ENCODE measurements around the gene TSEN2. TPM values are rescaled to one million over a fixed set of nuclear protein-coding genes. Genes with fewer than 3 reads are reported as not detected.
"Not testable (repeated sequence)": the region's sequence is repeated elsewhere in the genome, so short reads cannot be mapped to it uniquely, and the experiment has no call there.

The TSEN2 gene
- total RNA-seq, 1 experiment from 2014 or later = 35.5 TPM

GRCh38 chr3:12447075-12447474 lies 37.2 kb upstream of the TSEN2 start:
- Histone ChIP-seq H3K4me3 (replicated peaks in 1 of 2; ENCODE audit: low read depth in 1 of 2, low read length in 2 of 2) (no peak overlapping the region), H4K20me1 (ENCODE audit: insufficient read depth) (no peaks in the 10 kb centered on the region), H3K9me2 (ENCODE audit: insufficient read depth) (no peaks in the 10 kb centered on the region), H3K36me3 (ENCODE audit: control insufficient read depth in 1 of 2, insufficient read depth in 2 of 2, low read length in 2 of 2) (no peaks in the 10 kb centered on the region), H3K9ac (ENCODE audit: low read length) (no peak overlapping the region), H2AFZ (ENCODE audit: low read depth, low read length, poor library complexity, severe bottlenecking) (no peak overlapping the region), H3K79me2 (ENCODE audit: insufficient read depth, low read length) (no peaks in the 10 kb centered on the region), H3K27me3 (ENCODE audit: insufficient read depth, low read length) (no peaks in the 10 kb centered on the region), H3K4me2 (ENCODE audit: low read length) (no peak overlapping the region), H3K4me1 (ENCODE audit: control insufficient read depth in 1 of 2, insufficient read depth in 2 of 2, low read length in 2 of 2) (peaks cover 30 to 61% of the 10 kb centered on the region in 2 experiments), H3K9me3 (ENCODE audit: control insufficient read depth in 1 of 2, insufficient read depth in 1 of 2, low read depth in 1 of 2, low read length in 2 of 2) (no peaks in the 10 kb centered on the region), H3K27ac (ENCODE audit: low read depth, low read length) (no peak overlapping the region)
- ChIA-PET CTCF (no interaction called here), RAD21 (ENCODE audit: low non-redundant PET in 1 of 2, low total read pairs in 2 of 2, uncharacterized antibody in 2 of 2, unreplicated experiment in 2 of 2) (no interaction called here), POLR2A (no interaction called here)
- intact Hi-C loops (cut with micrococcal nuclease) = no loop called here
- ATAC-seq = no peak
- TF ChIP-seq YY1 (IDR thresholded peaks at IDR 0.05; ENCODE audit: extremely low read depth, insufficient replicate concordance, low read depth, low read length) (no peak), ZBTB33 (IDR thresholded peaks at IDR 0.05; ENCODE audit: extremely low read depth, insufficient replicate concordance, low read length) (no peak), JUND (IDR thresholded peaks at IDR 0.05) (no peak)
- DNase-seq (ENCODE audit: low read depth, low spot score) = no peak
- BruUV-seq (replicated peaks) = no TSS peak

GRCh38 chr3:12448404-12449202 lies 35.7 kb upstream of the TSEN2 start:
- intact Hi-C loops (cut with micrococcal nuclease); H3K4me2 ChIP-seq (ENCODE audit: low read length): not testable (repeated sequence)

More at GRCh38 chr3:12448404-12449202, 35.7 kb upstream of the TSEN2 start:
- H3K9me2 ChIP-seq (ENCODE audit: insufficient read depth); H3K27ac ChIP-seq (ENCODE audit: low read depth, low read length); ATAC-seq; H3K9me3 ChIP-seq (ENCODE audit: control insufficient read depth in 1 of 2, insufficient read depth in 1 of 2, low read depth in 1 of 2, low read length in 2 of 2); H3K27me3 ChIP-seq (ENCODE audit: insufficient read depth, low read length); H2AFZ ChIP-seq (ENCODE audit: low read depth, low read length, poor library complexity, severe bottlenecking); H3K36me3 ChIP-seq (ENCODE audit: control insufficient read depth in 1 of 2, insufficient read depth in 2 of 2, low read length in 2 of 2); BruUV-seq (replicated peaks); H3K9ac ChIP-seq (ENCODE audit: low read length); DNase-seq (ENCODE audit: low read depth, low spot score); H4K20me1 ChIP-seq (ENCODE audit: insufficient read depth); POLR2A ChIA-PET; H3K4me3 ChIP-seq (replicated peaks in 1 of 2; ENCODE audit: low read depth in 1 of 2, low read length in 2 of 2); CTCF ChIA-PET; H3K79me2 ChIP-seq (ENCODE audit: insufficient read depth, low read length); RAD21 ChIA-PET (ENCODE audit: low non-redundant PET in 1 of 2, low total read pairs in 2 of 2, uncharacterized antibody in 2 of 2, unreplicated experiment in 2 of 2): not testable (repeated sequence)
- peaks cover 24 to 48% of the 10 kb centered on the region in 2 experiments for H3K4me1 ChIP-seq (ENCODE audit: control insufficient read depth in 1 of 2, insufficient read depth in 2 of 2, low read length in 2 of 2)

All from HCT116 (cell line).